ENCODE results near the gene GET4.
A peak's percentile ranks its signal among the peaks of the same experiment; 100 is the strongest.
"Not testable (repeated sequence)": the region's sequence is repeated elsewhere in the genome, so short reads cannot be mapped to it uniquely, and the experiment has no call there.

GET4 gene

GRCh38 chr7:845091-845490 lies 31.3 kb upstream of the GET4 start:
- DNase-seq: no peak

GRCh38 chr7:845731-846130 lies 30.6 kb upstream of the GET4 start:
- DNase-seq: no peak

- DNase-seq: not testable (repeated sequence)
These were observed 29.2 kb upstream of the GET4 start for GRCh38 chr7:846958-847650.

GRCh38 chr7:847728-848127 lies 28.6 kb upstream of the GET4 start:
- not testable (repeated sequence) for DNase-seq

GRCh38 chr7:849145-849544 lies 27.2 kb upstream of the GET4 start:
- DNase-seq: no peak

GRCh38 chr7:849781-850180 lies 26.6 kb upstream of the GET4 start:
- no peak for DNase-seq

GRCh38 chr7:851204-851603 lies 25.1 kb upstream of the GET4 start:
- DNase-seq: no peak

GRCh38 chr7:853366-854117 lies 22.8 kb upstream of the GET4 start:
- no peak for DNase-seq

- DNase-seq: no peak
These were observed 22.1 kb upstream of the GET4 start for GRCh38 chr7:854118-854775.

- DNase-seq: no peak
These were observed 20.5 kb upstream of the GET4 start for GRCh38 chr7:855686-856369.

- DNase-seq: no peak
These were observed 19.8 kb upstream of the GET4 start for GRCh38 chr7:856444-857095.

GRCh38 chr7:857661-858060 lies 18.7 kb upstream of the GET4 start:
- DNase-seq: no peak

GRCh38 chr7:859359-860030 lies 16.9 kb upstream of the GET4 start:
- DNase-seq: no peak

GRCh38 chr7:860149-860548 lies 16.2 kb upstream of the GET4 start:
- no peak for DNase-seq

GRCh38 chr7:861222-861621 lies 15.1 kb upstream of the GET4 start:
- no peak for DNase-seq

- DNase-seq: no peak
These were observed 14.2 kb upstream of the GET4 start for GRCh38 chr7:862157-862556.

- DNase-seq: peak in 1 of 56 donors; percentile 26
These were observed 13.2 kb upstream of the GET4 start for GRCh38 chr7:863106-863505.

GRCh38 chr7:865921-866320 lies 10.4 kb upstream of the GET4 start:
- no peak for DNase-seq

- peak in 10 of 56 donors; percentile 13 to 63 (median 42) for DNase-seq
These were observed 9.4 kb upstream of the GET4 start for GRCh38 chr7:867001-867405.

GRCh38 chr7:867406-868188 lies 8.8 kb upstream of the GET4 start:
- peak in 7 of 56 donors; percentile 10 to 53 (median 42) for DNase-seq
